Measurements from ENCODE around the gene ZBTB38. TPM values are rescaled to one million over a fixed set of nuclear protein-coding genes. Genes with fewer than 3 reads are reported as not detected.

Gene ZBTB38
- total RNA-seq, 2 donors from 2014 or later = 120 to 143 TPM

- intact Hi-C loops (cut with DNase I, micrococcal nuclease) = no loop called here
- DNase-seq (no peak), ATAC-seq (peak; percentile 6)
These were observed 24.8 kb downstream of the ZBTB38 start for GRCh38 chr3:141392897-141393734.

- ATAC-seq = no peak
- no peak for DNase-seq
- intact Hi-C loops (cut with DNase I, micrococcal nuclease) = no loop called here
These were observed 25.4 kb downstream of the ZBTB38 start for GRCh38 chr3:141393735-141394076.

DNA sequence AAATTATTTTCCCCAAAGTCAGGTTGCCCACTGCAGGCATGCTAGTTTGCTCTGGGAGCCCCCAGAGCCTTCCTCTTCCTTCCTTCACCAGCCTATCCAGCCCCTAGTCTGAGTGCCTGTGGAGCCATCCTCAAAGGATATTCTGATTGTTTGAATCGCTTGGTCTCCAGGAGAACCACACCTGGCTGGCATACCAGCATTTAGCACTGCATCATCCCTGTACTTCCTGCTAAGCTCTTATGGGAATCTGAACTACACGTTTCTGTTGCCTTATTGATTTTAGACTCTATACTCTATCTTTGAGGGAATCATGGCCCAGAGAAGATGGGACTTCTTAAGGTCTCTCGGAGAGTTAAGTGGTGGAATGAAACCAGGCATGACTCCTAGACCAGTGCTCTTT lies 26.3 kb downstream of the ZBTB38 start:
- ATAC-seq (peak; percentile 67), DNase-seq (no peak)
- intact Hi-C loops (cut with DNase I, micrococcal nuclease) = no loop called here

- DNase-seq (no peak), ATAC-seq (peak; percentile 68)
- intact Hi-C loops (cut with DNase I, micrococcal nuclease) = no loop called here
These were observed 26.8 kb downstream of the ZBTB38 start for GRCh38 chr3:141395005-141395589.

DNA sequence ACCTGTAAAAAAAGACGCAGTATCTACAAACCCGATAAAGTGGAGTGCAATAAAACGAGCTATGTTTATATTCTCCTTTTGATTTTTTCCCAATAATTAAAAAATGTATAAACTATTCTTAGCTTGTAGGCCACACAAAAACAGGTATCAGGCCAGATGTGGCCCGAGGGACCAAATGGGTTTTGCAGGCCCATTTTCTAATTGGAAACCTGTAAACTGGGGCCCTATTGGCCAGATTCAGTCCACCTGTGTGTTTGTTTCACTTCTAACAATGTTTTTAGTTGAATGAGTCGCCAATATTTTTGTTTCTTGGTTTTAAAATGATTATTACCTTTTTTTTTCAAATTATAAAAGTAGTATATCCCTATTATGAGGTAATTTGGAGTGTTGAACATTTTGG lies 29.7 kb downstream of the ZBTB38 start:
- ATAC-seq (no peak), DNase-seq (no peak)
- intact Hi-C loops (cut with DNase I, micrococcal nuclease) = no loop called here

DNA sequence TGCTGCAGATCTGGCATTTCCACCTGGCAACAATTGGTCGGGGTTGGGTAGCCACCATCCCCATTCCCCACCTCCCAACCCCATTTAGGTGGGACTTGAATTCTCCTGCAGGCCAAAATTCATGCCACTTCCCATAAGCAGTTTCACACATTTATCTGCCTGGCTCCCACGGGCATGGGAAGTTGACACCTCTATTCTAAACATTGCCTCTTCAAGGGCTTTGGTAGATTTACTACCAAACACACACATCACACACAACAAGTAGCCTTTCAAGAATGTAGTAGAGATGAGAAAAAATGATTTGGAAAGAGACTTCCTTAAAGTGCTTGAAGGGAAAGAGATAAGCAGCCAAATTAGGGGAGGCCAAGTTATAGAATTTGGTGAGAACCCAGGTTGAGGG lies 30.9 kb downstream of the ZBTB38 start:
- DNase-seq = no peak
- intact Hi-C loops (cut with DNase I, micrococcal nuclease) = no loop called here
- no peak for ATAC-seq

DNA sequence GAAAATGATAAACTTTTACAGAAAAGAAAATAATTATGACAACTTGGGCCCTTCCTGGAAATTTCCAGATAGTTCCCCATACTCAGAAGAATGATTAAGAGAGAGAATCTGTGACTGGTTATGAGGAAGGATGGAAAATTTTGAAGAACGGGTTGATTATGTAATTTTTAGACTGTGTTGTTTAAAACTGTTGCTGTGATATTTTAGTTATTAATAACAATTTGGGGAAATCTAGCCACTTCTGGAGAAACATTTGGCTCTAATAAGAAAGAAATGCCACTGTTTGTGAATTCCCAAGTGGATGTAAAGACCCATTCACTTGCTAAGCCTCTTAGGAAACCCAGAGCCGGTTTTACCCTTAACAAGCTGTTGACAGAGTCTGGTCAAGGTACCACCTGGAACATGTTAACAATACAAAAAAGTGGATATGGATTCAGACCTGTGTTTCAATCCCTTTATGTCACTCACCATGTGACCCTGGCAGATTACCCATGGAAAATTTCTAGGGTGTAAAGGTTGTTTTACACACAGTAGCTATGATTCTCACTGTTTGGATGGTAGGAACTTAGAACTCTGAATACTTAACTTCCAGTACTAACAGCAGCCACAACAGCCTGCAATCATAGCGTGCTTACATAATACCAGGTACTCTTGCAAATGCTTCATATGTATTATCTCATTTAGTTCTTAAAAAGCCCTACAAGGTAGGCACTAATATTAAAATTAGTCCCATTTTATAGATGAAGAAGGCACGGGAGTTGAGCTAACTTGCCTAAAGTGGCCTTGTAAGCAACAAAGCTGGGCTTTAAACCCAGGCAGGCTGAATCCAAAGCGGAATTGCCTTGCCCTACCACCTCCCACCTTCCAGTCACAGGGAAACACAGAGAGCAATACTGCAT lies 32.0 kb downstream of the ZBTB38 start:
- DNase-seq = no peak
- intact Hi-C loops (cut with DNase I, micrococcal nuclease) = no loop called here
- ATAC-seq = peak; percentile 67

DNA sequence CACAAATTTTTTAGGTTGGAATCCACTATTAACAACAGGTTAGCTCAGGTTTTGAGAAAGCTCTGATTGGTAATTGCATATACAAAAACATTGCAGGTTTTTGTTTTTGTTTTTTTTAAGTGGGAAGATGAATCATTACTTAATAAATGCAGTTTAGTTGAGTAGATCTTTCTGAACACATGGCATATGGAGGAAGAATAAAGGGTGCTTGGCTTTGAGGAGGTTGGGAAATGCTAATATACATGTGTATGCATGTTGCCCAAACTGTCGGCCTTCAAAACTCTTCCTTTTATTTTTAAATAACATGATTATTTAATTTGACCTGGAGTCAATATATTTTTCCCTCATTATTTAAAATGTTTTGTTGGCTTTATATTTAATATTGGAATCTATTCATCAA lies 32.8 kb downstream of the ZBTB38 start:
- intact Hi-C loops (cut with DNase I, micrococcal nuclease) = no loop called here
- DNase-seq = no peak
- no peak for ATAC-seq

- intact Hi-C loops (cut with DNase I, micrococcal nuclease) = no loop called here
- DNase-seq = peak in 1 of 2 donors; percentile 64
These were observed 33.5 kb downstream of the ZBTB38 start for GRCh38 chr3:141401573-141402475.

GRCh38 chr3:141402476-141403171 lies 34.3 kb downstream of the ZBTB38 start:
- peak; percentile 68 to 76 for DNase-seq
- intact Hi-C loops (cut with DNase I, micrococcal nuclease) = no loop called here
- peak; percentile 58 for ATAC-seq

More at GRCh38 chr3:141401573-141402475, 33.5 kb downstream of the ZBTB38 start:
- ATAC-seq = peak; percentile 63

DNA sequence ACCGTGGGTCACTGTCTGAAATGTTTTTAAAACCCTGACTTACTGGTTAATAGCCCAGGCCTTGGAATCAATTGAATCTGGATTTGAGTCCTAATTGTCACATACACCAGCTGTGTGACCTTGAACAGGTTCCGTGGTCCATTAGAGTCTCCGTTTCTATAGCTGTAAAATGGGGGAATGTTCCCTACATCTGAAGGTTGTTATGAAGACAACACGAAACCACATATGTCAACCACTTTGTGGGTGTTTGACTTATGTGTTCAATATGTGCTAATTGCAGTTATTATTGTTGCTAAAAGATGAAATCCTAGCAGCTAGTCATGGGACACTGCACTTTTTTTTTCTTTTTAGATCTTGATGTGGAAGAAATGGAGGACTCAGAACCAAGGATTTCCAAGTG lies 35.3 kb downstream of the ZBTB38 start:
- no peak for DNase-seq
- intact Hi-C loops (cut with DNase I, micrococcal nuclease) = no loop called here
- no peak for ATAC-seq

DNA sequence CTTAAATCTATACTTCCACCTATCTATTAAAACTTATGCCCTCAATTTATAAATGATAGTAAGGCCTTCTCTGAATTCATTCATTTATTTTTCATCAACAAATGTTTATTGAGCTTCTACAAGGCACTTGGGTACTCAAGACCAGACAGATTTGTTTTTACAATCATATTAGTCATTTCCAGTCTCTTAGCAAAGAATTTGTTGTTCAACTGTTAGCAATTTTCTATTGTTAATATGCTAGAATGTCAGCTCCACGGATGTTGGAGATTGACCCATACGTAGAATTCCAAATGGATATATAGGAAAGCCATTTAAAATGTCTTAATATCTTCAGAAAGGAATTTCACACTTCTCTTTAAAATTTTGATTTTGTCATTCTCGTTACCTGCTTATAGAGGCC lies 36.7 kb downstream of the ZBTB38 start:
- intact Hi-C loops (cut with DNase I, micrococcal nuclease) = no loop called here
- ATAC-seq (no peak), DNase-seq (no peak)

GRCh38 chr3:141405591-141405990 lies 37.3 kb downstream of the ZBTB38 start:
- DNase-seq (no peak), ATAC-seq (no peak)
- intact Hi-C loops (cut with DNase I, micrococcal nuclease) = no loop called here

- intact Hi-C loops (cut with DNase I, micrococcal nuclease) = no loop called here
- ATAC-seq (no peak), DNase-seq (no peak)
These were observed 38.0 kb downstream of the ZBTB38 start for GRCh38 chr3:141406265-141406664.

DNA sequence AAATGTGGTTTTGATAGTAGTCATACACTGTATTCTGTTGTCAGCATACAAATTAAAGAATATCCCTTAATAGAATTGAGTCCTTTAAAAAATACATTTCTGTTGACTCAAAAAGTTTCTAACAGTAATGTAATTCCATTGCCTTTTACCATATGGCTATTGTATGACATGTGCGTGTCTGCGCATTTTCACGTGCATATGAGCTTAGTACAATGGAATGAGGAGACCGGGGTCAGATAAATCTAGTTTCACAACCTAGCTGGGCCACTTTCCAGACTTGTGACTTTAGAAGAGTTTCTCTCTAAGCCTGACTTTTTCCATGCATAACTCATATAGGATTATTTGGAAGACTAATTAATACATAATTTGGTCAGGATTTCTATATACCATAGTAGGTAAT lies 38.7 kb downstream of the ZBTB38 start:
- ATAC-seq (no peak), DNase-seq (no peak)
- intact Hi-C loops (cut with DNase I, micrococcal nuclease) = no loop called here

DNA sequence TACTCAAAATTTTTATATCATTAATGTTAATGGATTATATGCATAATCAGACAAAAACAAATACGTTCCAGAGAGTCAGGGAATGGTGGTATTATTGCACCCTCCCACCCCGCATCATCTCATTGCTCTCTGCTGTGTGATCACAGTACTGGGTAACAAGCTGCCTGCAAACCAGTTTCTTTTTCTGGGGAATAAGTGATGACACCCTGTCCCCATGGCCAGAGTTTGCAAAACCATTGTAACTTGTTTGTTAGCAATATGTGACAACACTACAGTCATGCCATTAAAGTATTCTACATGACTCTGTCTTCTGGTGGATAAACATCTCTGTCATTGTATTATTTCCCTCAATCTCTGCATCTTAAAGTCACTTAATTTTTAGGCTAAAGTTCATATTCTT lies 39.5 kb downstream of the ZBTB38 start:
- ATAC-seq = no peak
- no peak for DNase-seq
- intact Hi-C loops (cut with DNase I, micrococcal nuclease) = no loop called here

- DNase-seq (no peak), ATAC-seq (no peak)
- intact Hi-C loops (cut with DNase I, micrococcal nuclease) = no loop called here
These were observed 40.3 kb downstream of the ZBTB38 start for GRCh38 chr3:141408596-141408995.

- intact Hi-C loops (cut with DNase I, micrococcal nuclease) = no loop called here
- ATAC-seq = peak; percentile 12
- DNase-seq = no peak
These were observed 41.6 kb downstream of the ZBTB38 start for GRCh38 chr3:141409940-141410241.
